Coronary artery (tissue), 2 donors: ENCODE data around the gene HSPA12A.

ENCODE experiments used
- DNase-seq: peaks from one replicate; pipeline ENCODE4 v3.0.0-alpha.2; 2017; ENCODE audit warnings: low spot score
- H3K27ac ChIP-seq, 2 donors: fragments of 200-600 bp; sonication (generic); one replicate each; pipeline ENCODE4 v1.5.1; 2016 to 2019
- H3K4me3 ChIP-seq: fragments of 200-600 bp; sonication (generic); 2 replicates; pipeline ENCODE4 v1.5.1; 2016; ENCODE audit warnings: mild to moderate bottlenecking, moderate library complexity
- CTCF ChIP-seq: fragments of 200-600 bp; sonication (generic); IDR thresholded peaks from one replicate; pipeline ENCODE4 v1.5.1; 2019; ENCODE audit warnings: antibody characterized with exemption

Gene HSPA12A

GRCh38 chr10:116720668-116721546 lies 21.5 kb downstream of the HSPA12A start:
- no peak overlapping the region for H3K27ac ChIP-seq
- no peak for DNase-seq
- no peak overlapping the region for H3K4me3 ChIP-seq
- TF ChIP-seq CTCF = no peak

- Histone ChIP-seq H3K4me3 (no peak overlapping the region), H3K27ac (no peak overlapping the region)
- DNase-seq = no peak
- TF ChIP-seq CTCF = no peak
Measured at GRCh38 chr10:116720241-116720643, 22.1 kb downstream of the HSPA12A start.

GRCh38 chr10:116719804-116720203 lies 22.6 kb downstream of the HSPA12A start:
- no peak for DNase-seq
- Histone ChIP-seq H3K27ac (no peak overlapping the region), H3K4me3 (no peak overlapping the region)
- no peak for TF ChIP-seq CTCF

- no peak for DNase-seq
- no peak for TF ChIP-seq CTCF
- Histone ChIP-seq H3K27ac (no peak overlapping the region), H3K4me3 (no peak overlapping the region)
Measured at GRCh38 chr10:116718058-116718457, 24.3 kb downstream of the HSPA12A start.

- no peak for DNase-seq
- no peak overlapping the region for H3K27ac ChIP-seq
- no peak overlapping the region for H3K4me3 ChIP-seq
- no peak for TF ChIP-seq CTCF
Measured at GRCh38 chr10:116716381-116716780, 26.0 kb downstream of the HSPA12A start.

GRCh38 chr10:116715839-116716377 lies 26.5 kb downstream of the HSPA12A start:
- H3K4me3 ChIP-seq = no peak overlapping the region
- DNase-seq = no peak
- TF ChIP-seq CTCF = no peak
- no peak overlapping the region for H3K27ac ChIP-seq

- Histone ChIP-seq H3K27ac (no peak overlapping the region), H3K4me3 (no peak overlapping the region)
- no peak for TF ChIP-seq CTCF
- DNase-seq = no peak
Measured at GRCh38 chr10:116715341-116715740, 27.0 kb downstream of the HSPA12A start.
